Prostate gland (tissue), 2 donors: Measurements from ENCODE around the gene ATOX1.

ENCODE experiments used
- POLR2A ChIP-seq: fragments of 450-650 bp; IDR thresholded peaks from one replicate; pipeline ENCODE4 v1.6.1; 2016; ENCODE audit warnings: antibody characterized with exemption, mild to moderate bottlenecking
- TF ChIP-seq, protein P1 (sequence below), 4 experiments: fragments of 200-600 bp in 2 of 4; fragments of 450-650 bp in 2 of 4; sonication (generic) in 2 of 4; IDR thresholded peaks; 1 replicate in 3 of 4; 2 replicates in 1 of 4; pipeline ENCODE4 v1.5.1; 2016 to 2019; ENCODE audit warnings: antibody characterized with exemption in 4 of 4, mild to moderate bottlenecking in 2 of 4, moderate library complexity in 2 of 4

DNA sequence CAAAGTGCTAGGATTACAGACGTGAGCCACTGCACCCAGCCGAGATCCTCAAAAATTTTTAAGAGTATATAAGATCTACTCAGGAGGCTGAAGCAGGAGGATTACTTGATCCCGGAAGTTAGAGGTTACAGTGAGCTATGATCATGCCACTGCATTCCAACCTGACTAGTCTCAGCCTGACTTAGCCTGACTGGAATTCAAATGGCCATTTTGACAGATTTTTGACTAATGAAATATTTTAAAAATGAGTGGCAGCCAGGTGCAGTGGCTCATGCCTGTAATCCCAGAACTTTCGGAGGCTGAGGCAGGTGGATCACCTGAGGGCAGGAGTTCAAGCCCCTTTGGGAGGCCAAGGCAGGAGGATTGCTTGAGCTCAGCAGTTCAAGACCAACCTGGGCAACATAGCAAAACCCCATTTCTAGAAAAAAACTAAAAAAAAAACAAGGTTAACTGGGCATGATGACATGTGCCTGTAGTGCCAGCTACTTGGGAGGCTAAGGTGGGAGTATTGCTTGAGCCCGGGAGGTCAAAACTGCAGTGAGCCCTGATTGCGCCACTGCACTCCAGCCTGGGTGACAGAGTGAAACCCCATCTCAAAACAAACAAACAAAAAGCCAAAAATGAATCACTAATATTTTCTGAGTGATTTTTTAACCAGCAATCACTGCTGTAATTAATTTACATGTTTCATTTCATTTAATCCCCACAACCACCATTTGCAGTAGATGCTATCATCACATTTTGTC is 16.6 kb downstream of the ATOX1 start:
- TF ChIP-seq, protein P1, sequence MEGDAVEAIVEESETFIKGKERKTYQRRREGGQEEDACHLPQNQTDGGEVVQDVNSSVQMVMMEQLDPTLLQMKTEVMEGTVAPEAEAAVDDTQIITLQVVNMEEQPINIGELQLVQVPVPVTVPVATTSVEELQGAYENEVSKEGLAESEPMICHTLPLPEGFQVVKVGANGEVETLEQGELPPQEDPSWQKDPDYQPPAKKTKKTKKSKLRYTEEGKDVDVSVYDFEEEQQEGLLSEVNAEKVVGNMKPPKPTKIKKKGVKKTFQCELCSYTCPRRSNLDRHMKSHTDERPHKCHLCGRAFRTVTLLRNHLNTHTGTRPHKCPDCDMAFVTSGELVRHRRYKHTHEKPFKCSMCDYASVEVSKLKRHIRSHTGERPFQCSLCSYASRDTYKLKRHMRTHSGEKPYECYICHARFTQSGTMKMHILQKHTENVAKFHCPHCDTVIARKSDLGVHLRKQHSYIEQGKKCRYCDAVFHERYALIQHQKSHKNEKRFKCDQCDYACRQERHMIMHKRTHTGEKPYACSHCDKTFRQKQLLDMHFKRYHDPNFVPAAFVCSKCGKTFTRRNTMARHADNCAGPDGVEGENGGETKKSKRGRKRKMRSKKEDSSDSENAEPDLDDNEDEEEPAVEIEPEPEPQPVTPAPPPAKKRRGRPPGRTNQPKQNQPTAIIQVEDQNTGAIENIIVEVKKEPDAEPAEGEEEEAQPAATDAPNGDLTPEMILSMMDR (IDR thresholded peaks at IDR 0.05), result no peak
- TF ChIP-seq POLR2A, result no peak
